ENCODE data around the gene PDX1. TPM values are rescaled to one million over a fixed set of nuclear protein-coding genes. Genes with fewer than 3 reads are reported as not detected.

Gene PDX1
- total RNA-seq, 1 donor from 2014 or later = not detected

GRCh38 chr13:27922883-27923612, 3.2 kb downstream of the PDX1 start:
- no peak for DNase-seq (ENCODE audit: low read depth in 2 of 2)

- no peak for DNase-seq (ENCODE audit: low read depth in 2 of 2)
These were observed 4.2 kb downstream of the PDX1 start for GRCh38 chr13:27923794-27924528.

GRCh38 chr13:27924529-27925141, 4.8 kb downstream of the PDX1 start:
- DNase-seq (ENCODE audit: low read depth in 2 of 2) = no peak

GRCh38 chr13:27925220-27925991, 5.6 kb downstream of the PDX1 start:
- no peak for DNase-seq (ENCODE audit: low read depth in 2 of 2)

GRCh38 chr13:27926644-27927434, 7.0 kb downstream of the PDX1 start:
- DNase-seq (ENCODE audit: low read depth in 2 of 2) = no peak

GRCh38 chr13:27927444-27928352, 7.9 kb downstream of the PDX1 start:
- no peak for DNase-seq (ENCODE audit: low read depth in 2 of 2)

- no peak for DNase-seq (ENCODE audit: low read depth in 2 of 2)
These were observed 8.6 kb downstream of the PDX1 start for GRCh38 chr13:27928353-27928804.

- no peak for DNase-seq (ENCODE audit: low read depth in 2 of 2)
These were observed 9.3 kb downstream of the PDX1 start for GRCh38 chr13:27928805-27929753.

- no peak for DNase-seq (ENCODE audit: low read depth in 2 of 2)
These were observed 10.1 kb downstream of the PDX1 start for GRCh38 chr13:27929868-27930267.

- DNase-seq (ENCODE audit: low read depth in 2 of 2) = no peak
These were observed 13.3 kb downstream of the PDX1 start for GRCh38 chr13:27933118-27933517.

GRCh38 chr13:27933580-27934328, 14.0 kb downstream of the PDX1 start:
- no peak for DNase-seq (ENCODE audit: low read depth in 2 of 2)

GRCh38 chr13:27942972-27943371, 23.2 kb downstream of the PDX1 start:
- DNase-seq (ENCODE audit: low read depth in 2 of 2) = no peak

- no peak for DNase-seq (ENCODE audit: low read depth in 2 of 2)
These were observed 33.3 kb downstream of the PDX1 start for GRCh38 chr13:27952876-27953675.

- DNase-seq (ENCODE audit: low read depth in 2 of 2) = peak; percentile 16 to 74
These were observed 34.0 kb downstream of the PDX1 start for GRCh38 chr13:27953676-27954405.

- peak in 1 of 2 donors; percentile 22 for DNase-seq (ENCODE audit: low read depth in 2 of 2)
These were observed 34.6 kb downstream of the PDX1 start for GRCh38 chr13:27954406-27954851.

- DNase-seq (ENCODE audit: low read depth in 2 of 2) = no peak
These were observed 35.3 kb downstream of the PDX1 start for GRCh38 chr13:27955014-27955591.

Data from dermis microvascular lymphatic vessel endothelial cell (primary cell).